NCI-H2081 (cell line): ENCODE data around the gene LRP1.

ENCODE experiments used
- DNase-seq, 2 experiments: peaks; one replicate each; lab custom pipeline; 2025; lab: John Stamatoyannopoulos, UW

LRP1 gene

DNA sequence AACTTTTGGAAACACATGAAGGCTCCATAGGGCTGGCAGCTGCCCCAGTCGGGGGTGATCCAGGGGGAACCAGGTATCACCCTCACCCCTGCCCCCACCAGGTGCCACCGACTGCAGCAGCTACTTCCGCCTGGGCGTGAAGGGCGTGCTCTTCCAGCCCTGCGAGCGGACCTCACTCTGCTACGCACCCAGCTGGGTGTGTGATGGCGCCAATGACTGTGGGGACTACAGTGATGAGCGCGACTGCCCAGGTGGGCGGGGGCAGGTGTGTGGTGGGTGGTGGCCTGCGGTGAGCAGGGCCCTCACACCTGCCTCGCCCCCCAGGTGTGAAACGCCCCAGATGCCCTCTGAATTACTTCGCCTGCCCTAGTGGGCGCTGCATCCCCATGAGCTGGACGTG is 66.0 kb downstream of the LRP1 start:
- DNase-seq: no peak

DNA sequence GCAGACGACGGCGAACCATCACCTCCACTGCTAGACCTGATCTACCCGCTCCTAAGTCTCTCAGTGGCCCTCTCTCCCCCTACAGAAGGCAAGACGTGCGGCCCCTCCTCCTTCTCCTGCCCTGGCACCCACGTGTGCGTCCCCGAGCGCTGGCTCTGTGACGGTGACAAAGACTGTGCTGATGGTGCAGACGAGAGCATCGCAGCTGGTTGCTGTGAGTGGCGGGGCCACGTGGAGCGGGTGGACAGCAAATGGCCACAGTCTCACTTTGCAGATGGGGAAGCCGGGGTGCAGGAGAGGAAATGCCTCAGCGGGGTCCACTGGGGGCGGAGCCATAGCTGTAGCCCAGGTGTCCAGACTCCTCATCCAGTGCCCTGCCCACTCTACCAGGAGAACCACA is 66.9 kb downstream of the LRP1 start:
- no peak for DNase-seq

DNA sequence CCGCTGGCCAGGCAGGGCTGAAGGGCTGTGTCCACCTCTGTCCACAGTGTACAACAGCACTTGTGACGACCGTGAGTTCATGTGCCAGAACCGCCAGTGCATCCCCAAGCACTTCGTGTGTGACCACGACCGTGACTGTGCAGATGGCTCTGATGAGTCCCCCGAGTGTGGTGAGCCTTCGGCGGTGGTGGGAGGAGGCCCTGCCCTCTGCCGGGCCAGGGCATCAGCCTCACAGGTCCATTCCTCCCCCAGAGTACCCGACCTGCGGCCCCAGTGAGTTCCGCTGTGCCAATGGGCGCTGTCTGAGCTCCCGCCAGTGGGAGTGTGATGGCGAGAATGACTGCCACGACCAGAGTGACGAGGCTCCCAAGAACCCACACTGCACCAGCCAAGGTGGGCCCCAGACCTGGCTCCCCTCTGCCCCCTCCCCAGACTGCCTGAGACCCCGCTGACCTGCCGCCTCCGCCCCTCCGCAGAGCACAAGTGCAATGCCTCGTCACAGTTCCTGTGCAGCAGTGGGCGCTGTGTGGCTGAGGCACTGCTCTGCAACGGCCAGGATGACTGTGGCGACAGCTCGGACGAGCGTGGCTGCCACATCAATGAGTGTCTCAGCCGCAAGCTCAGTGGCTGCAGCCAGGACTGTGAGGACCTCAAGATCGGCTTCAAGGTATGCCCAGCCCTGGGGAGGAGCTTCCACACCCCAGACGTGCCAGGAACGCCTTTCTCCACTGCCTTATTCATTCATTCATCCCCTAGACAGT is 67.5 kb downstream of the LRP1 start:
- DNase-seq: no peak

DNA sequence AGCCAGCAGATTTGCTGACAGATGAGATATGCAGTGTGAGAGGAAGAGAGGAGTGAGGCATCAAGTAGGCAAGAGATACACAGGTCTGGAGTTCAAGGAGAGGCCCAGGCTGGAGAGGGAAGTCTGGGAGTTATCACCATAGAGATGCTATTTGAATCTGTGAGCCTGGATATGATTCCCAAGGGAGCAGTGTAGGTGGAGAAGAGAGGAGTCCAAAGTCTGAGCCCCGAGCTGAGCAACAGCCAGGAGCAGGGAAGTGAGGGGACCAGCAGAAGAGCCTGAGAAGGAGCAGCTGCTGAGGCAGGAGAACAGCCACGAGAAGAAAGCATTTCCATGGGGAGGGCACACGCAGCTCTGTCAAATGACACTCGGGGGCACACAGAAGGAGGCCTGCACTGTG is 68.2 kb downstream of the LRP1 start:
- no peak for DNase-seq

DNA sequence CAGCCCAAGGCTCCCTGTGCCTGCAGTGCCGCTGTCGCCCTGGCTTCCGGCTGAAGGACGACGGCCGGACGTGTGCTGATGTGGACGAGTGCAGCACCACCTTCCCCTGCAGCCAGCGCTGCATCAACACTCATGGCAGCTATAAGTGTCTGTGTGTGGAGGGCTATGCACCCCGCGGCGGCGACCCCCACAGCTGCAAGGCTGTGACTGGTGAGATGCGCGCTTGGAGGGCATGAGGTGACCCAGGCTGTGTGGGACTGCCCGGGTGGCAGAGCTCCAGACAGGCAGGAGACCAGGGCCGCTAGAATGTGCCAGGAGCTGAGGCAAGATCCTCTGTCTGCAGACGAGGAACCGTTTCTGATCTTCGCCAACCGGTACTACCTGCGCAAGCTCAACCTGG is 68.7 kb downstream of the LRP1 start:
- DNase-seq: no peak

DNA sequence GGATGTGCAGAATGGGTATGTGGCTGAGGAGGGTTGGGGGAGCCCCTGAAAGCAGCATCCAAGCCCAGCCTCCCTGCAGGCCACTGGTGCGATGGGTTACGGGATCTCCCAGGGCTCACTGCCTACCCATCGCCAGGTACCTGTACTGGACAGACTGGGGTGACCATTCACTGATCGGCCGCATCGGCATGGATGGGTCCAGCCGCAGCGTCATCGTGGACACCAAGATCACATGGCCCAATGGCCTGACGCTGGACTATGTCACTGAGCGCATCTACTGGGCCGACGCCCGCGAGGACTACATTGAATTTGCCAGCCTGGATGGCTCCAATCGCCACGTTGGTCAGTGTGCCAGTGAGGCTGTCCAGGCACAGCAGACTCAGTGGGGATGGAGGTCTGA is 70.0 kb downstream of the LRP1 start:
- DNase-seq: no peak

DNA sequence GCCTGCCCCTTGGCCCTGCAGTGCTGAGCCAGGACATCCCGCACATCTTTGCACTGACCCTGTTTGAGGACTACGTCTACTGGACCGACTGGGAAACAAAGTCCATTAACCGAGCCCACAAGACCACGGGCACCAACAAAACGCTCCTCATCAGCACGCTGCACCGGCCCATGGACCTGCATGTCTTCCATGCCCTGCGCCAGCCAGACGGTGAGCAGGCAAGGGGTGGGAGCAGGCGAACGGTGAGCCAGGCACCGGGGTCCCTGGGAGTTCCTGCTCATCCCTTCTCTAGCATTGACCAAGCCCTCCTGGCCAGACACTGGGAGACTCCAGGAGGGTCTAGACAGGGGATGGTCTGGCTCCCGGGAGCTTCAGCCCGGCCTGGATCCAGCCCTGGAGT is 70.9 kb downstream of the LRP1 start:
- DNase-seq: no peak

DNA sequence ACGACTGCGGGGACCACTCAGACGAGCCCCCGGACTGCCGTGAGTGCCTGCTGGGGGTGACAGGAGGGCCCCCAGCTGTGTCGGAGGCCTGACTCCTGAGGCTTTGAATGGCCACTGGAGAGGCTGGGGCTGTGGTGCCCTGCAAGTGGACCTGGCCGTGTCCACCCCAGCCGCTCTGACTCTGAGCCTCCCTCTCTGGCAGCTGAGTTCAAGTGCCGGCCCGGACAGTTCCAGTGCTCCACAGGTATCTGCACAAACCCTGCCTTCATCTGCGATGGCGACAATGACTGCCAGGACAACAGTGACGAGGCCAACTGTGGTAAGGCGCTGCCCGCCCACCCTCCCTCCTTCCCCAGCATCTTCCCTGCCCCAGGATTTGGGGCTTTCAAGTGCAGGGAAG is 72.2 kb downstream of the LRP1 start:
- DNase-seq: no peak

DNA sequence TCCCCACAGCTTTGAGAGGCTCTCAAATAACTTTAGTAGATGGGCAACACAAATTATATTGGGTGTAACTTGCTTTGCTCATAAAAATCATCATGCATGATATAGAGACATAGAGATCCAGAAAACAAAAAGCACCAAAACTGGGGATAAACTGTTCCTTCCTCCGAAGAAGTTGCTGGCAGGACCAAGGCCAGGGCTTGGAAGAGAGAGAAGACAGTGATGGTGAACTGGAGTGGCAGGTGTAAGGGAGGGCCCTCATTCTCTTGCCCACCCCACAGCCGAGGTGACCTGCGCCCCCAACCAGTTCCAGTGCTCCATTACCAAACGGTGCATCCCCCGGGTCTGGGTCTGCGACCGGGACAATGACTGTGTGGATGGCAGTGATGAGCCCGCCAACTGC is 72.9 kb downstream of the LRP1 start:
- DNase-seq: no peak

DNA sequence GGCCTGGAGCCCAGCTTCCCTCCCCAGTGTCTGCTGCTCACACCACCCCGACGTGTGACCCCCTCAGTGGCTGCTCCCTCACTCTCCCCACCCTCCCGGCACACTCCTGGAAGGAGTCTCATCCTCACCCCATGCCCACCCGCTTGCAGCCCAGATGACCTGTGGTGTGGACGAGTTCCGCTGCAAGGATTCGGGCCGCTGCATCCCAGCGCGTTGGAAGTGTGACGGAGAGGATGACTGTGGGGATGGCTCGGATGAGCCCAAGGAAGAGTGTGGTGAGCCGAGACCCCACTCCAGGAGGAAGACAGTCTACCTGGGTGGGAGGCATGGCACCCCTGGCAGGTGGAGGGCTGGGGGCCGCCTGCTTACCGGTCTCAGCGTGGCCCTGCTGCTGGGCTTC is 73.3 kb downstream of the LRP1 start:
- no peak for DNase-seq

DNA sequence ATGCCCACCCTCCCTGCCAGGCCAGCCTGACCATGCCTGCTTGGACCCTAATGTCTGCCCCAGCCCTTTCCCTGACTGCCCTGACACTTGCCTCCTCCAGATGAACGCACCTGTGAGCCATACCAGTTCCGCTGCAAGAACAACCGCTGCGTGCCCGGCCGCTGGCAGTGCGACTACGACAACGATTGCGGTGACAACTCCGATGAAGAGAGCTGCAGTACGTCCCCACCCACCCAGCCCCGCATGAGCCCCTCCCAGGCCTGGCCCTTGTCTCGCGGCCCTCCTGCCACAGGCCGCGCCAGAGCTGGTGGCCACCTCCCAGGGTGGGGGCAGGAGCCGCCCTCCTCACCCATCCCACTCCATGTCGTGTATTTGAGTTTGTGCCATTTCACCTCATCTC is 74.0 kb downstream of the LRP1 start:
- no peak for DNase-seq

DNA sequence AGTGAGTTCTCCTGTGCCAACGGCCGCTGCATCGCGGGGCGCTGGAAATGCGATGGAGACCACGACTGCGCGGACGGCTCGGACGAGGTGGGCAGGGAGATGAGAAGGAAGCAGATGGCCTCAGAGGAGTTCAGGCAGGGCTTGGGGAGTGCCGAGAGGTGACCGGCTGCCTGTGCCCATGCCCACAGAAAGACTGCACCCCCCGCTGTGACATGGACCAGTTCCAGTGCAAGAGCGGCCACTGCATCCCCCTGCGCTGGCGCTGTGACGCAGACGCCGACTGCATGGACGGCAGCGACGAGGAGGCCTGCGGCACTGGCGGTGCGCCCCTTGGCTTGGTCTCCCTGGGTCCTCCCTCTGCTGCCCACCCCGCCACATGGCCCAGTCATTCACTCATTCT is 74.9 kb downstream of the LRP1 start:
- DNase-seq: no peak

DNA sequence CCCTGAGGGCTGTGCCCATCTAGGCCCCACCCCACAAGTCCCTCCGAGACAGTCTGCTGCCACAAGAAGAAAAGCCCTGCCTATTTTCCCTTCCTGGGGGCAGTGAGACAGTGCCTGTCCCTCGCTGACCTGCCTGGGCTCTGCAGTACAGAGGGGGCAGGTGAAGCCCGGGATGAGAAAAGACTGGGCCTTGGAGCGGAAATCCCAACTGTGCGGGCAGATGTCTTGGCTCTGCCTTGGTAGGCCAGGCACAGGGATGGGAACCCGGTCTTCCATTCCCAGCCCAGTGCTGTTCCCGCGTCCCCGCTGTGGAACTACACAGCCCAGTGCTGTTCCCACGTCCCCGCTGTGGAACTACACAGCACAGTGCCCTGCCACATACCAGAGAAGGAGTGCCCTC is 75.5 kb downstream of the LRP1 start:
- no peak for DNase-seq

DNA sequence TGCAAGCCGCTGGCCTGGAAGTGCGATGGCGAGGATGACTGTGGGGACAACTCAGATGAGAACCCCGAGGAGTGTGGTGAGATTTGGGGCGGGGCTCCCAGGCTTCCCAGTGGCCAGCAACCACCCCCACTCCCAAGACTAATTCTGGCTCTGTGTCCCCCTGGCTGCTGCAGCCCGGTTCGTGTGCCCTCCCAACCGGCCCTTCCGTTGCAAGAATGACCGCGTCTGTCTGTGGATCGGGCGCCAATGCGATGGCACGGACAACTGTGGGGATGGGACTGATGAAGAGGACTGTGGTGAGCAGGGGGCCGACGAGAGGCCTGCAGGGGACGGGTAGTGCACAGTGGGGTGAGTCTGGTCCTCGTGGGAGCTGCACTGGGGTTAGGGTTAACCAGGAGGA is 76.2 kb downstream of the LRP1 start:
- DNase-seq: no peak

DNA sequence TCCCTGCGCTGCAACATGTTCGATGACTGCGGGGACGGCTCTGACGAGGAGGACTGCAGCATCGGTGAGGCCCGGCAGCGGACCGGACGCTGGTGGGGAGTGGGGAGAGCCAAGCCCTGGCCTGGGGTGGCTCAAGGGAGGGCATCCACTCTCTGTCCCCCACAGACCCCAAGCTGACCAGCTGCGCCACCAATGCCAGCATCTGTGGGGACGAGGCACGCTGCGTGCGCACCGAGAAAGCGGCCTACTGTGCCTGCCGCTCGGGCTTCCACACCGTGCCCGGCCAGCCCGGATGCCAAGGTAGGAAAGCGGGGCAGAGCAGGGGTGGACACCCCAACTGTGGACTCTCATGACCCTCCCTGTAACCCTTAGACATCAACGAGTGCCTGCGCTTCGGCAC is 76.9 kb downstream of the LRP1 start:
- DNase-seq: no peak

DNA sequence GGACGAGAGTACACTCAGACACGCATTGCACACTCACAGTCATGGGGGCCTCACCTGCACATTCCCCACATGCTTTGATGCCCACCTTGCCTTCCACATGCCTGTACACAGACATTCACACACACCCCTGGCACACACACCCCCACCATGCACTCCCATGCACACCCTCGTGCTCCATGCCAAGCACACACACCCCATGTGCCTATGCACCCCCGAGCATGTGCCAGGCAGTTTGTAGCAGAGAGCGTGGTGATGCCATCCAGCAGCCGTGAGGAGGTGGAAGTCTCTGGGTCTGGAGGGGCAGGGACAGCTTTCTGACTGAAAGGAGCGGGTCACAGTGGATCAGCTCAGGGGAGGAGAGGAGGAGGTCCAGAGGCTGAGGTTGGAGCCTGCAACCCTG is 77.6 kb downstream of the LRP1 start:
- no peak for DNase-seq

DNA sequence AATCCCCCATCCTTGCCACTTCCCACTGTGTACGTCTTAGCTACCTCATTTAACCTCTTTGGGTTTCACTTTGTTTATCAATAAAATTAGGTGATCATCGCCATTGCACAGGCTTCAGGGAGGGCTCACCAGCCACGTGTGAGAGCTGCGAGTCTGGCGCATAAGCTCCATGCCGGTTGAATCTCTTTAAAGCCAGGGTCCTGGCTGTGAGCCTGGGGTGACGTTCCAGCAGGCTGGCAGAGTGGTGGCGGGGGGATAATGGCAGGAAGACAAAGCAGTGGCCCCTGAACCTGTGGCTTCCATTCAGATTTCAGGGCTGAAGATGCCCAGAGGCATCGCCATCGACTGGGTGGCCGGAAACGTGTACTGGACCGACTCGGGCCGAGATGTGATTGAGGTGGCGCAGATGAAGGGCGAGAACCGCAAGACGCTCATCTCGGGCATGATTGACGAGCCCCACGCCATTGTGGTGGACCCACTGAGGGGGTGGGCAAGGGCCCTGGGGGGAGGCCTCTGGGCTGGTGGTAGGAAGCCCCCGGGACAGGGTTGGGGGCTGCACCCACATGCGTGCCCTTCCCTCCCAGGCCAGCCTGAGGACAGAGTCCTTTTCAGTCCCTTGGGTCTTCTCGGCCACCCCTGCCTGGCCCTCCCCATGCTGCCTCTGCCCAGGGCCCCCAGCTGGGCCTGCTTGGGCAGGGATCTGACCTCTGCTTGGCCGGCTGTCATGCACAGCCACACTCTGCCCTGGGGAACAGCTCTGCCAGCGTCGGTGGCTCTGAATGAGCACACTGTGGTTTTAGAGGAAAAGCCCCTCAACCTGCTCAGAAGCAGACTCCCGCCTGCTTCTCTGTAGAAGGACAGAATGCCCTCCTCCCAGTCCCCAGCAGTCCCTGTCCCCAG is 79.7 kb downstream of the LRP1 start:
- no peak for DNase-seq

DNA sequence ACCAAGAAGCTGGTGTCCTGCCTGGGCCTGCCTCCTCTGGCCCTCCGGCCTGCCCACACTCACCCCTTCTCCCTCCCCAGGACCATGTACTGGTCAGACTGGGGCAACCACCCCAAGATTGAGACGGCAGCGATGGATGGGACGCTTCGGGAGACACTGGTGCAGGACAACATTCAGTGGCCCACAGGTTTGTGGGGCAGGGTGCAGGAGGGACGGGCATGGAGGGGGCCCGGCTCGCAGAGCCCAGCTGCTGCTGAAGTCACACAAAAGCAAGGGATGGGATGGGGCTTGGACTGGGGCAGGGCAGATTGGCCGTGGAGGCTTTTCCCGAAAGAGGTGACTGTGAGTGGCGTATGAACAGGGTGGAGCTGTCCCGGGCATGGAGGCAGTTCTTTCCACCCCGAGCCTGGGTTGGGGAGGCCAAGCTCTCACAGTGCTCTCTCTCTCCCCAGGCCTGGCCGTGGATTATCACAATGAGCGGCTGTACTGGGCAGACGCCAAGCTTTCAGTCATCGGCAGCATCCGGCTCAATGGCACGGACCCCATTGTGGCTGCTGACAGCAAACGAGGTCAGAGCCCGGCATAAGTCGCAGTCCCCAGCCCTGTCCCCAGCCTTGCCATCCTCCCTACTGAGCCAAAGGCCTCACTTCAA is 80.5 kb downstream of the LRP1 start:
- no peak for DNase-seq

DNA sequence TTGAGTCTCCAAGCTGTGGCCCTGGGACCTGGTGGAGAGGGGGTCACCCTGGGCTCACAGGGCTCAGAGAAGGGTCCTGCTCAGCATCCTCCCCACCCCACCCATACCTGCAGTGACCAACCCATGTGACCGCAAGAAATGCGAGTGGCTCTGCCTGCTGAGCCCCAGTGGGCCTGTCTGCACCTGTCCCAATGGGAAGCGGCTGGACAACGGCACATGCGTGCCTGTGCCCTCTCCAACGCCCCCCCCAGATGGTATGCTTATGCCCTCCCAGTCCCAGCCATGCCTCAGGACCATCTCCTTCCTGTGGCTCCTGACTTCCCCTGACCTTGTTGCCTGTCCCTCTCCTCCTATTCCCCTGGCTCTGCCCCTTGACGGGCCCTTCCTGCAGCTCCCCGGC is 81.6 kb downstream of the LRP1 start:
- DNase-seq: no peak

DNA sequence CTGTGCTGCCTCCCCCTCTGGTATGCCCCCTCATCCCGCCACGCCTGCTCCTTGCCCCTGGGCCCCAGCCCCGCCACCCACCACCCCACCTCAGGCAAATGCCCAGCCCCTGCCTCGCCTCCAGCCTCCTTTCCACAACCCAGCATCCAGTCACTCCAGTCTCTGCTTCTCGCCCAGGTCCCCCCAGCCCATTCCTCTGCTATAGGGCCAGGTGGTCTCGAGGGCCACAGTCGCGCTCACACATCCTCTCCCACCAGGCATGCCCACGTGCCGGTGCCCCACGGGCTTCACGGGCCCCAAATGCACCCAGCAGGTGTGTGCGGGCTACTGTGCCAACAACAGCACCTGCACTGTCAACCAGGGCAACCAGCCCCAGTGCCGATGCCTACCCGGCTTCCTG is 82.2 kb downstream of the LRP1 start:
- no peak for DNase-seq

DNA sequence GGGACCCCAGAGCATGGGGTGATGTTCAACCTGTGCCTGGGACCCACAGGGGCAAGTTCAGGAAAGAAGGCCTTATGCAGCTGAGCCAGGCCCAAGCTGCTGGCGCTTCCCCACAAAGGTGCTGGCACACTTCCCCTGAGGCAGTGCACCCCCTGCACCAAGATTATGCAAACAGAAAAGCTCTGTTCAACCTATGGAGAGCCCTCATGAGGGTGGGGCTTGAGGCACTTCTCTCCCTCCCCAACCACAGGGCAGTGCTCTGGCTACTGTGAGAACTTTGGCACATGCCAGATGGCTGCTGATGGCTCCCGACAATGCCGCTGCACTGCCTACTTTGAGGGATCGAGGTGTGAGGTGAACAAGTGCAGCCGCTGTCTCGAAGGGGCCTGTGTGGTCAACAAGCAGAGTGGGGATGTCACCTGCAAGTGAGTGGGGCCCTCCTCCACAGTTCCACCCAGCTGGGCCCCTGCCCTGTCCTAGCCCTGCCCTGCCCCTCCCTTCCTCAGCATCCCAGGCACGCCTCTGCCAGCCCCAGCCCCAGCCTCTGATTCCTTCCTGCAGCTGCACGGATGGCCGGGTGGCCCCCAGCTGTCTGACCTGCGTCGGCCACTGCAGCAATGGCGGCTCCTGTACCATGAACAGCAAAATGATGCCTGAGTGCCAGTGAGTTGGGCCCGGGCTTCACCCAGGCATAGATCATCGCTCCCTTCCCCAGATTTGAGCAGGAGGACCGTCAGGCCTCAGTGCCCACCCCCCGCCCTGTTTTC is 82.8 kb downstream of the LRP1 start:
- no peak for DNase-seq
